ENCODE data around the gene ROR2. TPM values are rescaled to one million over a fixed set of nuclear protein-coding genes. Genes with fewer than 3 reads are reported as not detected.

ROR2 gene
- total RNA-seq, 3 donors from 2014 or later = 3.9 to 56.0 (median 6.5) TPM

- no peaks in the 10 kb centered on the region for H3K4me1 ChIP-seq (ENCODE audit: low read depth)
- no peaks in the 10 kb centered on the region for H3K9me3 ChIP-seq
- no peak overlapping the region for H3K4me3 ChIP-seq
- DNase-seq (no peak), ATAC-seq (no peak)
- intact Hi-C loops (cut with DNase I, micrococcal nuclease) = no loop called here
- H3K36me3 ChIP-seq (ENCODE audit: low read depth) = no peaks in the 10 kb centered on the region
- TF ChIP-seq CTCF (IDR thresholded peaks at IDR 0.05) = no peak
Observed at GRCh38 chr9:91680998-91681397, 269.0 kb downstream of the ROR2 start.

- Histone ChIP-seq H3K4me1 (ENCODE audit: low read depth) (no peaks in the 10 kb centered on the region), H3K9me3 (no peaks in the 10 kb centered on the region), H3K36me3 (ENCODE audit: low read depth) (no peaks in the 10 kb centered on the region), H3K4me3 (no peak overlapping the region)
- intact Hi-C loops (cut with DNase I, micrococcal nuclease) = no loop called here
- TF ChIP-seq CTCF (IDR thresholded peaks at IDR 0.05) = no peak
- DNase-seq (no peak), ATAC-seq (no peak)
Observed at GRCh38 chr9:91680106-91680505, 269.9 kb downstream of the ROR2 start.

GRCh38 chr9:91678807-91679580 is 271.0 kb downstream of the ROR2 start:
- intact Hi-C loops (cut with DNase I, micrococcal nuclease) = loop anchor here in 1 of 2 donors (5.0 kb wide), 1 partner anchor 767 kb away; no protein-coding TSS in a partner anchor
- no peaks in the 10 kb centered on the region for H3K4me1 ChIP-seq (ENCODE audit: low read depth)
- no peaks in the 10 kb centered on the region for H3K36me3 ChIP-seq (ENCODE audit: low read depth)
- TF ChIP-seq CTCF (IDR thresholded peaks at IDR 0.05) = no peak
- H3K9me3 ChIP-seq = no peaks in the 10 kb centered on the region
- no peak overlapping the region for H3K4me3 ChIP-seq
- ATAC-seq = peak; percentile 20
- DNase-seq = no peak

GRCh38 chr9:91677822-91678436 is 272.1 kb downstream of the ROR2 start:
- no peak overlapping the region for H3K4me3 ChIP-seq
- no peaks in the 10 kb centered on the region for H3K4me1 ChIP-seq (ENCODE audit: low read depth)
- no peaks in the 10 kb centered on the region for H3K36me3 ChIP-seq (ENCODE audit: low read depth)
- DNase-seq (no peak), ATAC-seq (no peak)
- no peaks in the 10 kb centered on the region for H3K9me3 ChIP-seq
- no peak for TF ChIP-seq CTCF (IDR thresholded peaks at IDR 0.05)
- intact Hi-C loops (cut with DNase I, micrococcal nuclease) = loop anchor here in 1 of 2 donors (5.0 kb wide), 1 partner anchor 766 kb away; no protein-coding TSS in a partner anchor

- H3K9me3 ChIP-seq = no peaks in the 10 kb centered on the region
- TF ChIP-seq CTCF (IDR thresholded peaks at IDR 0.05) = no peak
- H3K4me3 ChIP-seq = no peak overlapping the region
- DNase-seq = no peak
- no peaks in the 10 kb centered on the region for H3K36me3 ChIP-seq (ENCODE audit: low read depth)
- intact Hi-C loops (cut with DNase I, micrococcal nuclease) = loop anchor here in 1 of 2 donors (5.0 kb wide), 1 partner anchor 765 kb away; no protein-coding TSS in a partner anchor
- H3K4me1 ChIP-seq (ENCODE audit: low read depth) = no peaks in the 10 kb centered on the region
- no peak for ATAC-seq
Observed at GRCh38 chr9:91677331-91677730, 272.7 kb downstream of the ROR2 start.

Data from mucosa of descending colon (tissue), 3 donors.